H1 (cell line): ENCODE results near the gene PGAP3. TPM values are rescaled to one million over a fixed set of nuclear protein-coding genes. Genes with fewer than 3 reads are reported as not detected.

Experiments
- CTCF ChIA-PET: fragments of 300-600 bp; sonication (Branson Sonifier 250); formaldehyde crosslinking; loops from one replicate; lab custom pipeline; 2021; ENCODE audit not compliant: partially characterized antibody; lab: Charles Lee
- POLR2A ChIA-PET: fragments of 300-600 bp; sonication (Branson Sonifier 250); formaldehyde crosslinking; loops from one replicate; lab custom pipeline; 2021; ENCODE audit warnings: inconsistent platforms; ENCODE audit not compliant: partially characterized antibody; lab: Charles Lee
- DNase-seq, 2 experiments: peaks; one replicate each; pipeline versions ENCODE4 v3.0.0 to v3.0.0-alpha.2; 2010 to 2022; ENCODE audit warnings: low spot score in 2 of 2, low read depth in 1 of 2, mixed read lengths in 1 of 2
- FAIRE-seq: peaks from 2 replicates; lab custom pipeline; 2011; peaks lifted over from hg19 to GRCh38; lab: Jason Lieb, UNC
- H2AFZ ChIP-seq: 2 replicates; pipeline ENCODE4 v1.8.1; 2012; ENCODE audit warnings: low read length, inconsistent platforms
- H2AK5ac ChIP-seq: 2 replicates; pipeline ENCODE4 v1.6.1; 2013; ENCODE audit warnings: low read depth, low read length
- H2BK120ac ChIP-seq: replicated peaks from 2 replicates; pipeline ENCODE3; 2013; ENCODE audit warnings: low read depth, low read length, inconsistent platforms
- H2BK12ac ChIP-seq: 2 replicates; pipeline ENCODE4 v1.6.1; 2013; ENCODE audit warnings: low read depth, low read length
- H2BK15ac ChIP-seq: 2 replicates; pipeline ENCODE4 v1.6.1; 2013; ENCODE audit warnings: low read length
- H2BK20ac ChIP-seq: 2 replicates; pipeline ENCODE4 v1.6.1; 2013; ENCODE audit warnings: low read length
- H2BK5ac ChIP-seq: 2 replicates; pipeline ENCODE4 v1.6.1; 2013; ENCODE audit warnings: low read depth, low read length
- H3K14ac ChIP-seq: 2 replicates; pipeline ENCODE4 v1.6.1; 2013; ENCODE audit warnings: inconsistent platforms; ENCODE audit not compliant: insufficient read length
- H3K18ac ChIP-seq: 2 replicates; pipeline ENCODE4 v1.6.1; 2013; ENCODE audit warnings: low read length; ENCODE audit errors: extremely low read depth
- H3K23ac ChIP-seq: 2 replicates; pipeline ENCODE4 v1.6.1; 2013; ENCODE audit warnings: inconsistent platforms; ENCODE audit not compliant: insufficient read length
- H3K23me2 ChIP-seq: 2 replicates; pipeline ENCODE4 v1.6.1; 2013; ENCODE audit warnings: low read depth, low read length
- H3K27ac ChIP-seq: 2 replicates; pipeline ENCODE4 v1.6.1; 2011; ENCODE audit warnings: low read depth, low read length, inconsistent platforms
- H3K27me3 ChIP-seq, 4 experiments: replicated peaks in 1 of 4; 1 replicate in 1 of 4; 2 replicates in 3 of 4; pipeline versions ENCODE4 v1.6.1 to v1.8.1; 2011 to 2013; ENCODE audit warnings: low read length in 3 of 4, mild to moderate bottlenecking in 3 of 4, inconsistent platforms in 2 of 4, mixed read lengths in 2 of 4, moderate library complexity in 1 of 4; ENCODE audit not compliant: control insufficient read depth in 3 of 4, insufficient read depth in 3 of 4; ENCODE audit errors: extremely low read depth in 1 of 4
- H3K36me3 ChIP-seq, 4 experiments: 2 replicates each; pipeline versions ENCODE4 v1.6.1 to v1.8.1; 2011 to 2013; ENCODE audit warnings: mild to moderate bottlenecking in 4 of 4, low read length in 3 of 4, moderate library complexity in 2 of 4, control low read depth in 1 of 4, inconsistent platforms in 1 of 4; ENCODE audit not compliant: insufficient read depth in 4 of 4, control insufficient read depth in 2 of 4
- H3K4ac ChIP-seq: replicated peaks from 2 replicates; pipeline ENCODE3; 2013; ENCODE audit warnings: low read length, low read depth, mixed read lengths, inconsistent platforms; ENCODE audit not compliant: insufficient read length
- H3K4me1 ChIP-seq, 4 experiments: replicated peaks in 1 of 4; 1 replicate in 1 of 4; 2 replicates in 3 of 4; pipeline versions ENCODE4 v1.6.1 to v1.8.1; 2011 to 2013; ENCODE audit warnings: low read length in 3 of 4, inconsistent platforms in 2 of 4, mixed read lengths in 1 of 4; ENCODE audit not compliant: insufficient read depth in 4 of 4, control insufficient read depth in 3 of 4
- H3K4me2 ChIP-seq, 2 experiments: 2 replicates each; pipeline versions ENCODE4 v1.6.1 to v1.8.1; 2011 to 2013; ENCODE audit warnings: low read depth in 2 of 2, low read length in 2 of 2, control low read depth in 1 of 2, inconsistent platforms in 1 of 2, mild to moderate bottlenecking in 1 of 2; ENCODE audit not compliant: insufficient read depth in 1 of 2
- H3K4me3 ChIP-seq, 4 experiments: fragments of 200-600, 300-600 bp in 1 of 4; sonication (generic), shearing (Covaris generic), sonication (Bioruptor Twin) in 1 of 4; 2 replicates each; pipeline versions ENCODE4 v1.5.1 to v1.8.1; 2011 to 2016; ENCODE audit warnings: low read length in 4 of 4, low read depth in 3 of 4, control low read depth in 2 of 4, inconsistent platforms in 2 of 4, mild to moderate bottlenecking in 2 of 4, mixed read lengths in 1 of 4, moderate library complexity in 1 of 4; ENCODE audit not compliant: insufficient read depth in 2 of 4; ENCODE audit errors: extremely low read depth in 1 of 4
- H3K56ac ChIP-seq: replicated peaks from 2 replicates; pipeline ENCODE3; 2013; ENCODE audit warnings: low read depth, mild to moderate bottlenecking, mixed read lengths, low read length, inconsistent platforms; ENCODE audit not compliant: insufficient read length
- H3K79me1 ChIP-seq: 2 replicates; pipeline ENCODE4 v1.6.1; 2013; ENCODE audit warnings: low read depth, low read length, control low read depth
- H3K79me2 ChIP-seq, 2 experiments: 2 replicates each; pipeline versions ENCODE4 v1.6.1 to v1.8.1; 2012 to 2013; ENCODE audit warnings: low read length in 2 of 2, mild to moderate bottlenecking in 2 of 2, inconsistent platforms in 1 of 2; ENCODE audit not compliant: insufficient read depth in 2 of 2, control insufficient read depth in 1 of 2
- H3K9ac ChIP-seq, 4 experiments: replicated peaks in 1 of 4; 1 replicate in 1 of 4; 2 replicates in 3 of 4; pipeline versions ENCODE4 v1.6.1 to v1.8.1; 2011 to 2013; ENCODE audit warnings: low read depth in 3 of 4, low read length in 3 of 4, control low read depth in 2 of 4, mild to moderate bottlenecking in 2 of 4, moderate library complexity in 2 of 4, inconsistent platforms in 1 of 4; ENCODE audit errors: extremely low read depth in 1 of 4
- H3K9me3 ChIP-seq, 2 experiments: 2 replicates each; pipeline versions ENCODE4 v1.6.1 to v1.8.1; 2012 to 2013; ENCODE audit warnings: mild to moderate bottlenecking in 2 of 2, moderate library complexity in 2 of 2, control low read depth in 1 of 2, inconsistent platforms in 1 of 2, low read depth in 1 of 2, low read length in 1 of 2, mixed read lengths in 1 of 2; ENCODE audit not compliant: insufficient read depth in 2 of 2
- H4K20me1 ChIP-seq, 2 experiments: replicated peaks in 1 of 2; 2 replicates each; pipeline versions ENCODE3 to v1.8.1; 2011 to 2013; ENCODE audit warnings: inconsistent platforms in 2 of 2, low read length in 2 of 2, mild to moderate bottlenecking in 1 of 2; ENCODE audit not compliant: insufficient read depth in 2 of 2, control insufficient read depth in 1 of 2
- H4K5ac ChIP-seq: 2 replicates; pipeline ENCODE4 v1.6.1; 2013; ENCODE audit warnings: low read length, low read depth, mixed read lengths, inconsistent platforms; ENCODE audit not compliant: insufficient read length
- H4K8ac ChIP-seq: 2 replicates; pipeline ENCODE4 v1.8.0; 2013; ENCODE audit warnings: mild to moderate bottlenecking, moderate library complexity, low read length, inconsistent platforms; ENCODE audit not compliant: insufficient read depth; ENCODE audit errors: extremely low read depth
- H4K91ac ChIP-seq: replicated peaks from 2 replicates; pipeline ENCODE3; 2013; ENCODE audit warnings: low read length, mixed read lengths, inconsistent platforms; ENCODE audit not compliant: insufficient read length
- KDM4A ChIP-seq: IDR thresholded peaks from one replicate; pipeline ENCODE4 v1.7.1; 2012; ENCODE audit warnings: low read depth, mild to moderate bottlenecking, moderate library complexity, low read length, inconsistent platforms; ENCODE audit not compliant: severe bottlenecking
- POLR2A ChIP-seq, 2 experiments: IDR thresholded peaks; 1 replicate in 1 of 2; 2 replicates in 1 of 2; pipeline ENCODE4 v1.6.1; 2011; ENCODE audit warnings: low read depth in 2 of 2, low read length in 2 of 2, mild to moderate bottlenecking in 2 of 2; ENCODE audit errors: control extremely low read depth in 1 of 2
- TEAD4 ChIP-seq: IDR thresholded peaks from 2 replicates; pipeline ENCODE4 v1.6.1; 2012; ENCODE audit warnings: low read depth, low read length, inconsistent platforms, mixed read lengths
- ZNF274 ChIP-seq: IDR thresholded peaks from 2 replicates; pipeline ENCODE4 v1.7.0; 2012; ENCODE audit warnings: low read length, borderline replicate concordance; ENCODE audit errors: extremely low read depth
- WGBS, 2 experiments: shearing (Covaris generic) in 1 of 2; methylation state at CpG; one replicate each; pipeline versions ENCODE4 v1.1.6 to v1.1.7; 2013 to 2015; ENCODE audit warnings: low lambda C conversion rate in 2 of 2, mixed read lengths in 2 of 2, inconsistent platforms in 1 of 2, low coverage in 1 of 2, missing lambda C conversion rate in 1 of 2; ENCODE audit not compliant: insufficient replicate concordance in 2 of 2, insufficient coverage in 1 of 2, insufficient read length in 1 of 2; ENCODE audit errors: extremely low coverage in 1 of 2, missing lambda C conversion rate in 1 of 2; 5-methylcytosine and 5-hydroxymethylcytosine counted together
- polyA plus RNA-seq, 7 experiments: library from polyadenylated mRNA; depleted of rRNA in 3 of 7; stranded (reverse) in 5 of 7; unstranded in 2 of 7; fragments of >200 nt in 5 of 7; fragments of 200-250 nt in 2 of 7; gene quantifications; 1 replicate in 5 of 7; 2 replicates in 1 of 7; 4 replicates in 1 of 7; pipeline versions ENCODE4 v1.2.1 to v1.2.3, GENCODE V29; 2011 to 2013; ENCODE audit warnings: missing spikeins in 2 of 7, mixed read lengths in 2 of 7
- total RNA-seq: library from RNA; stranded (reverse); fragmentation: NEBNext Ultra II Directional; extraction: Animal tissue kit (Norgen Biotek cat#: 25700); gene quantifications from 2 replicates; pipeline ENCODE4 v1.2.1, GENCODE V29; 2021
- TF ChIP-seq, protein P1 (sequence below): IDR thresholded peaks from 2 replicates; pipeline ENCODE4 v1.6.1; 2011; ENCODE audit warnings: low read depth, mild to moderate bottlenecking, low read length; ENCODE audit not compliant: insufficient read depth

Gene PGAP3
- total and polyA plus RNA-seq, 2 of the 8 experiments (the other 6 are each of a cell fraction or from before 2014, with no cell fraction given) = 21.0 to 30.7 TPM

DNA sequence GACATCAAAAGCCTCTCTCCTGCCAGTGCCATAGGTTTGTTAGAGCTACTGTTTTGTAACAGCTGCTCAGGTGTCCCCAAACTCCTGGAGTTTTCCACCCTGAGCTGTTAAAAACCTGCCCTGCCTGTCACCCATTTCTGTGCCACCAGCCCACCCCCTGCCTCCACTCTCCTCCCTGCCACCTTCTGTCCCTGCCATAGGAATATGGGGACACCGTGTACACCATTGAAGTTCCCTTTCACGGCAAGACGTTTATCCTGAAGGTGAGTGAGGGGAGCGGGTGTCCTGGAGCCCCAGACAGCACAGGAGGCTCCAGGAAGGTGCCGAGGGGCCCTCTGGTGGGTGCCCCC lies 27.9 kb downstream of the PGAP3 start:
- peaks cover 0 to 9% (median 3%) of the 10 kb centered on the region in 4 experiments; a peak in 3 of 8 replicates for H3K36me3 ChIP-seq
- no peak overlapping the region for H3K4me3 ChIP-seq
- DNase-seq (no peak), FAIRE-seq (no peak)
- H4K8ac ChIP-seq = no peak overlapping the region
- no peak overlapping the region for H4K5ac ChIP-seq
- no peak overlapping the region for H3K4me2 ChIP-seq
- no peak overlapping the region for H2AK5ac ChIP-seq
- H2BK15ac ChIP-seq = no peak overlapping the region
- H2BK12ac ChIP-seq = no peak overlapping the region
- H4K20me1 ChIP-seq = no peaks in the 10 kb centered on the region
- no peak overlapping the region for H3K27ac ChIP-seq
- H2BK5ac ChIP-seq = no peak overlapping the region
- H3K14ac ChIP-seq = no peak overlapping the region
- no peak overlapping the region for H2BK120ac ChIP-seq
- no peak overlapping the region for H3K56ac ChIP-seq
- TF ChIP-seq, protein P1, sequence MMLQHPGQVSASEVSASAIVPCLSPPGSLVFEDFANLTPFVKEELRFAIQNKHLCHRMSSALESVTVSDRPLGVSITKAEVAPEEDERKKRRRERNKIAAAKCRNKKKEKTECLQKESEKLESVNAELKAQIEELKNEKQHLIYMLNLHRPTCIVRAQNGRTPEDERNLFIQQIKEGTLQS = no peak
- no peak for TF ChIP-seq ZNF274
- no peak for TF ChIP-seq TEAD4
- no peak for TF ChIP-seq KDM4A
- TF ChIP-seq POLR2A (IDR thresholded peaks at IDR 0.05; ENCODE audit: control extremely low read depth in 1 of 2, low read depth in 2 of 2, low read length in 2 of 2) = no peak
- WGBS, 2 experiments = 86% methylated on average over 5 of the region's 5 CpGs; no CpG with 5 or more reads in 1 of the 2 experiments
- H3K23ac ChIP-seq = no peak overlapping the region
- H3K23me2 ChIP-seq = no peaks in the 10 kb centered on the region
- 0 out of 2 replicates have a peak, but pooled peaks cover 2% of the 10 kb centered on the region for H3K79me1 ChIP-seq
- H3K4me1 ChIP-seq = peaks cover 0 to 30% (median 24%) of the 10 kb centered on the region in 4 experiments; a peak in 6 of 7 replicates
- CTCF ChIA-PET = interaction anchor here (0.5 to 52.4 kb wide), 6 partner anchors 9 to 71 kb away, joined by 3 to 1885 read pairs (median 4); partner anchors contain the start of genes PNMT, PPP1R1B and STARD3
- no peaks in the 10 kb centered on the region for H3K27me3 ChIP-seq
- H3K9me3 ChIP-seq = no peaks in the 10 kb centered on the region
- POLR2A ChIA-PET = interaction anchor here (1.0 to 32.5 kb wide), 2 partner anchors 8 to 31 kb away, joined by 3 to 708 read pairs; partner anchors contain the start of genes ERBB2, PGAP3 and PNMT
- no peak overlapping the region for H3K4ac ChIP-seq
- 0 out of 4 replicates have a peak, but pooled peaks cover 0 to 2% of the 10 kb centered on the region in 2 experiments for H3K79me2 ChIP-seq
- H2BK20ac ChIP-seq = no peak overlapping the region
- no peak overlapping the region for H3K18ac ChIP-seq
- H4K91ac ChIP-seq = no peak overlapping the region
- no peak overlapping the region for H2AFZ ChIP-seq
- H3K9ac ChIP-seq = no peak overlapping the region
